ENCODE data around the gene CWC27. TPM values are rescaled to one million over a fixed set of nuclear protein-coding genes. Genes with fewer than 3 reads are reported as not detected.

CWC27 gene
- total RNA-seq, 1 donor from 2014 or later, result 56.6 TPM

DNA sequence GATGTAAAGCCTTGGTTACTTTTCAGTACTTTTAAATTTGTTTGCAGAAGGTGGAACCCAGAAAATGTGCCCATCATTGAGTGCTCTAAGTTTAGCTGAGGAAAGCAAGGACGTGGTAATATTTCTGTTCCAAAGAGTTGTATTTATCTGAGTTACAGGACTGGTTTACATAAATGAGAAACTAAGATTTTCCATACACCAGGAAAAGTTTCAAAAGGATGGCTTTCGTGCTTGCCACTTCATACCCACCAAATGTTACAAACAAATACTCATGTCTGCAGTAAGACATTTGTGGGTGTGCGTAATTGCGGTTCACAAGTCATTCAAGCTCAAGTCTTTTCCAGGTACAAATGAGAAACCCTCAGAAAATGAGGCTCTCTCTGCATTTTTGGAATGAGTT is 68.1 kb downstream of the CWC27 start:
- Mint-ChIP-seq H3K9me3 (no peaks in the 10 kb centered on the region), H3K36me3 (peaks cover 14% of the 10 kb centered on the region), H3K4me3 (no peak overlapping the region), H3K27ac (no peak overlapping the region), H3K27me3 (ENCODE audit: insufficient read depth, low read depth) (no peaks in the 10 kb centered on the region), H3K4me1 (no peaks in the 10 kb centered on the region)
- Histone ChIP-seq H3K27ac (no peak overlapping the region), H4K20me1 (ENCODE audit: low read depth) (no peaks in the 10 kb centered on the region), H3K4me1 (peaks cover 9% of the 10 kb centered on the region), H3K36me3 (no peaks in the 10 kb centered on the region), H3F3A (ENCODE audit: low read depth) (no peaks in the 10 kb centered on the region), H3K27me3 (no peaks in the 10 kb centered on the region), H3K9ac (no peak overlapping the region), H3K4me3 (no peak overlapping the region), H3K79me2 (ENCODE audit: low read depth) (no peaks in the 10 kb centered on the region), H2AFZ (replicated peaks) (no peak overlapping the region), H3K4me2 (no peak overlapping the region), H3K9me3 (ENCODE audit: low read depth) (no peaks in the 10 kb centered on the region)
- TF ChIP-seq EZH2phosphoT487 (IDR thresholded peaks at IDR 0.05) (no peak), EZH2 (IDR thresholded peaks at IDR 0.05) (no peak)
- TF ChIP-seq, protein P1, sequence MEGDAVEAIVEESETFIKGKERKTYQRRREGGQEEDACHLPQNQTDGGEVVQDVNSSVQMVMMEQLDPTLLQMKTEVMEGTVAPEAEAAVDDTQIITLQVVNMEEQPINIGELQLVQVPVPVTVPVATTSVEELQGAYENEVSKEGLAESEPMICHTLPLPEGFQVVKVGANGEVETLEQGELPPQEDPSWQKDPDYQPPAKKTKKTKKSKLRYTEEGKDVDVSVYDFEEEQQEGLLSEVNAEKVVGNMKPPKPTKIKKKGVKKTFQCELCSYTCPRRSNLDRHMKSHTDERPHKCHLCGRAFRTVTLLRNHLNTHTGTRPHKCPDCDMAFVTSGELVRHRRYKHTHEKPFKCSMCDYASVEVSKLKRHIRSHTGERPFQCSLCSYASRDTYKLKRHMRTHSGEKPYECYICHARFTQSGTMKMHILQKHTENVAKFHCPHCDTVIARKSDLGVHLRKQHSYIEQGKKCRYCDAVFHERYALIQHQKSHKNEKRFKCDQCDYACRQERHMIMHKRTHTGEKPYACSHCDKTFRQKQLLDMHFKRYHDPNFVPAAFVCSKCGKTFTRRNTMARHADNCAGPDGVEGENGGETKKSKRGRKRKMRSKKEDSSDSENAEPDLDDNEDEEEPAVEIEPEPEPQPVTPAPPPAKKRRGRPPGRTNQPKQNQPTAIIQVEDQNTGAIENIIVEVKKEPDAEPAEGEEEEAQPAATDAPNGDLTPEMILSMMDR (IDR thresholded peaks at IDR 0.05), result no peak
- DNase-seq (ENCODE audit: low spot score), result no peak

DNA sequence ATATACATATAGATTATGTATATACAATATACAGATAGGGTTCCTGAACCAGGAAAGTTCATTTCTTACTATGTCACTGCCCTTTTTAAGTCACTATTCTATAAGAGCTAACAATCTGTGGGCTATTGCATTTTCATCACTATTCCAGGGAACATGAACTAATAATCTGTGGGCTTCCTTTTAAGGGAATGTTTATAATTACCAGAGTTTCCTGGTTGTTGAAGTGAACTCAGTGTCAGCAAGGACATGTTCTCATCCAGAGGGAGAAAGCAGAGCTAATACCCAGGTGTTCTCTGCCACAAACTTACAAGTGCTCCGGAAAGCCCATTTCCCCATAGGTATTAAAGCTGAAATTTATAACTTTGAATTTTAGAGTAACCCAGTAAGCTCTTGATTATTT is 69.6 kb downstream of the CWC27 start:
- Histone ChIP-seq H3K27me3 (no peaks in the 10 kb centered on the region), H2AFZ (replicated peaks) (no peak overlapping the region), H3K79me2 (ENCODE audit: low read depth) (no peaks in the 10 kb centered on the region), H3K4me3 (no peak overlapping the region), H3K9ac (no peak overlapping the region), H3K4me1 (peaks cover 9% of the 10 kb centered on the region), H3K27ac (no peak overlapping the region), H3K4me2 (no peak overlapping the region), H4K20me1 (ENCODE audit: low read depth) (no peaks in the 10 kb centered on the region), H3F3A (ENCODE audit: low read depth) (no peaks in the 10 kb centered on the region), H3K9me3 (ENCODE audit: low read depth) (no peaks in the 10 kb centered on the region), H3K36me3 (no peaks in the 10 kb centered on the region)
- Mint-ChIP-seq H3K36me3 (peaks cover 17% of the 10 kb centered on the region), H3K27me3 (ENCODE audit: insufficient read depth, low read depth) (no peaks in the 10 kb centered on the region), H3K27ac (no peak overlapping the region), H3K9me3 (no peaks in the 10 kb centered on the region), H3K4me1 (no peaks in the 10 kb centered on the region), H3K4me3 (no peak overlapping the region)
- no peak for DNase-seq (ENCODE audit: low spot score)
- TF ChIP-seq, protein P1 (IDR thresholded peaks at IDR 0.05), result no peak
- TF ChIP-seq EZH2phosphoT487 (IDR thresholded peaks at IDR 0.05) (no peak), EZH2 (IDR thresholded peaks at IDR 0.05) (no peak)

DNA sequence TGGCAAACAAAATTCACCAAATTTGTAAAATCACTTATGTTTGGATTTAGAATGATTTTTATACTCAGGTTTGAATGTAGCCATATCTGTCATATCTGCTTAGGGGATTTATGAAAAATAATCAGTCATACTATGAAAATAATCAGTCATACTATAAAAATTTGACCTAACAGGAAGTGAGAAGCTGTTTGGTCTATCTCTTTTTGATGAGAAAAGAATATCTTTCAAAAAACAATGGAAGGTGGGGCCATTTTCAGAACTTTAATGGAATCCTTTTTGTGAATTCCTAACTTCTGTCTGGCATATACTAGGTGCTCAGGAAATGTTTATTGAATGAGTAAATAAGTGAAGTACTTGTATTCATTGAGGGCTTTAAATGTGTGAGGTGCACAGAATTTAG is 70.1 kb downstream of the CWC27 start:
- peaks cover 9% of the 10 kb centered on the region for H3K4me1 ChIP-seq

More for the DNA sequence above, 70.1 kb downstream of the CWC27 start:
- Histone ChIP-seq H3K4me2 (no peak overlapping the region), H3F3A (ENCODE audit: low read depth) (no peaks in the 10 kb centered on the region), H3K27ac (no peak overlapping the region), H2AFZ (replicated peaks) (no peak overlapping the region), H3K27me3 (no peaks in the 10 kb centered on the region), H3K9ac (no peak overlapping the region), H3K9me3 (ENCODE audit: low read depth) (no peaks in the 10 kb centered on the region), H4K20me1 (ENCODE audit: low read depth) (no peaks in the 10 kb centered on the region), H3K79me2 (ENCODE audit: low read depth) (no peaks in the 10 kb centered on the region), H3K36me3 (no peaks in the 10 kb centered on the region), H3K4me3 (no peak overlapping the region)
- H3K27ac Mint-ChIP-seq, result no peak overlapping the region
- H3K4me1 Mint-ChIP-seq, result no peaks in the 10 kb centered on the region
- no peak overlapping the region for H3K4me3 Mint-ChIP-seq
- no peak for DNase-seq (ENCODE audit: low spot score)
- H3K9me3 Mint-ChIP-seq, result peaks cover 1% of the 10 kb centered on the region
- no peak for TF ChIP-seq EZH2 (IDR thresholded peaks at IDR 0.05)
- TF ChIP-seq, protein P1 (IDR thresholded peaks at IDR 0.05), result no peak
- TF ChIP-seq EZH2phosphoT487 (IDR thresholded peaks at IDR 0.05), result no peak
- peaks cover 19% of the 10 kb centered on the region for H3K36me3 Mint-ChIP-seq
- H3K27me3 Mint-ChIP-seq (ENCODE audit: insufficient read depth, low read depth), result no peaks in the 10 kb centered on the region
